Liver (tissue), 9 donors: ENCODE results near the gene ERC1. TPM values are rescaled to one million over a fixed set of nuclear protein-coding genes. Genes with fewer than 3 reads are reported as not detected.

ENCODE experiments used
- DNase-seq: peaks from one replicate; pipeline ENCODE4 v3.0.0-alpha.2; 2017; ENCODE audit warnings: low spot score
- H3K27ac ChIP-seq, 2 donors: one replicate each; pipeline ENCODE4 v1.7.0; 2013; ENCODE audit warnings: inconsistent platforms in 2 of 2, low read length in 2 of 2, control low read depth in 1 of 2, low read depth in 1 of 2, mild to moderate bottlenecking in 1 of 2
- H3K27me3 ChIP-seq, 4 donors: one replicate each; pipeline versions ENCODE4 v1.6.1 to v1.7.0; 2013; ENCODE audit warnings: low read length in 3 of 4, inconsistent platforms in 1 of 4, mild to moderate bottlenecking in 1 of 4, moderate library complexity in 1 of 4; ENCODE audit not compliant: control insufficient read depth in 4 of 4, insufficient read depth in 4 of 4
- H3K36me3 ChIP-seq, 4 donors: one replicate each; pipeline versions ENCODE4 v1.6.1 to v1.7.0; 2013; ENCODE audit warnings: low read length in 3 of 4, mild to moderate bottlenecking in 3 of 4, low read depth in 1 of 4, moderate library complexity in 1 of 4; ENCODE audit not compliant: control insufficient read depth in 4 of 4, insufficient read depth in 3 of 4
- H3K4me1 ChIP-seq, 4 donors: one replicate each; pipeline versions ENCODE4 v1.6.1 to v1.7.0; 2013; ENCODE audit warnings: low read length in 3 of 4, mild to moderate bottlenecking in 3 of 4, moderate library complexity in 1 of 4; ENCODE audit not compliant: control insufficient read depth in 4 of 4, insufficient read depth in 4 of 4
- H3K4me3 ChIP-seq, 3 donors: one replicate each; pipeline versions ENCODE4 v1.6.1 to v1.7.0; 2013; ENCODE audit warnings: low read length in 3 of 3, control low read depth in 1 of 3, low read depth in 1 of 3, mild to moderate bottlenecking in 1 of 3
- H3K9ac ChIP-seq, 2 donors: one replicate each; pipeline ENCODE4 v1.7.0; 2013; ENCODE audit warnings: low read length in 2 of 2, mild to moderate bottlenecking in 2 of 2, moderate library complexity in 2 of 2, control low read depth in 1 of 2, low read depth in 1 of 2
- H3K9me3 ChIP-seq, 4 donors: one replicate each; pipeline versions ENCODE4 v1.6.1 to v1.7.0; 2013; ENCODE audit warnings: low read length in 3 of 4; ENCODE audit not compliant: control insufficient read depth in 4 of 4
- EGR1 ChIP-seq, 2 donors: IDR thresholded peaks; 2 replicates each; pipeline ENCODE4 v1.6.1; 2016 to 2018; ENCODE audit warnings: antibody characterized with exemption in 2 of 2, low read depth in 2 of 2
- FOXA1 ChIP-seq: IDR thresholded peaks from 2 replicates; pipeline ENCODE4 v1.6.1; 2016; ENCODE audit warnings: antibody characterized with exemption
- FOXA2 ChIP-seq: IDR thresholded peaks from 2 replicates; pipeline ENCODE4 v1.6.1; 2016; ENCODE audit warnings: antibody characterized with exemption
- HNF4A ChIP-seq, 2 donors: conservative IDR thresholded peaks; 2 replicates each; pipeline ENCODE4 v1.6.1; 2016; ENCODE audit warnings: antibody characterized with exemption in 2 of 2, mild to moderate bottlenecking in 2 of 2
- HNF4G ChIP-seq: IDR thresholded peaks from 2 replicates; pipeline ENCODE4 v1.6.1; 2016; ENCODE audit warnings: antibody characterized with exemption
- JUND ChIP-seq, 2 donors: IDR thresholded peaks; 2 replicates each; pipeline ENCODE4 v1.6.1; 2016; ENCODE audit warnings: antibody characterized with exemption in 2 of 2
- NR2F2 ChIP-seq: IDR thresholded peaks from 2 replicates; pipeline ENCODE4 v1.6.1; 2016; ENCODE audit warnings: antibody characterized with exemption
- RAD21 ChIP-seq, 2 donors: IDR thresholded peaks; 2 replicates each; pipeline ENCODE4 v1.6.1; 2016; ENCODE audit warnings: antibody characterized with exemption in 2 of 2, mild to moderate bottlenecking in 2 of 2
- SP1 ChIP-seq: IDR thresholded peaks from 2 replicates; pipeline ENCODE4 v1.6.1; 2018; ENCODE audit warnings: antibody characterized with exemption, mild to moderate bottlenecking
- TAF1 ChIP-seq: conservative IDR thresholded peaks from 2 replicates; pipeline ENCODE4 v1.6.1; 2016; ENCODE audit warnings: antibody characterized with exemption, mild to moderate bottlenecking
- YY1 ChIP-seq: IDR thresholded peaks from 2 replicates; pipeline ENCODE4 v1.6.1; 2016; ENCODE audit warnings: antibody characterized with exemption, mild to moderate bottlenecking
- WGBS: extraction: QIAGEN DNeasy Blood & Tissue Kit; methylation state at CpG from one replicate; pipeline ENCODE4 v1.1.7; 2013; 5-methylcytosine and 5-hydroxymethylcytosine counted together
- polyA plus RNA-seq, 2 donors: library from polyadenylated mRNA; stranded (reverse) in 1 of 2; unstranded in 1 of 2; fragments of 200-250 nt in 1 of 2; fragments of >200 nt in 1 of 2; fragmentation: Nextera tagmentation in 1 of 2; extraction: Ambion mirVana in 1 of 2; gene quantifications; one replicate each; pipeline versions ENCODE4 v1.2.1 to v1.2.3, GENCODE V29; 2013 to 2015
- total RNA-seq, 2 donors: library from RNA; depleted of rRNA; stranded (reverse); fragments of >200 nt; gene quantifications; one replicate each; pipeline ENCODE4 v1.2.3, GENCODE V29; 2014
- TF ChIP-seq, protein P1 (sequence below): IDR thresholded peaks from 2 replicates; pipeline ENCODE4 v1.6.1; 2016; ENCODE audit warnings: antibody characterized with exemption
- TF ChIP-seq, protein P2 (sequence below): fragments of 150-350 bp; IDR thresholded peaks from 2 replicates; pipeline ENCODE4 v1.5.1; 2017; ENCODE audit warnings: improper control_type of control experiment, low read depth, low read length; ENCODE audit not compliant: missing input control
- TF ChIP-seq, protein P3 (sequence below): IDR thresholded peaks from 2 replicates; pipeline ENCODE4 v1.6.1; 2016; ENCODE audit warnings: antibody characterized with exemption
- TF ChIP-seq, protein P4 (sequence below): IDR thresholded peaks from 2 replicates; pipeline ENCODE4 v1.6.1; 2016; ENCODE audit warnings: antibody characterized with exemption, mild to moderate bottlenecking
- donor health status: healthy.
- donor health status: healthy.
- donor health status: healthy.
- donor health status: healthy.
- donor health status: healthy.

ERC1 gene
- total and polyA plus RNA-seq, 4 donors = 6.2 to 50.2 (median 10.3) TPM

DNA sequence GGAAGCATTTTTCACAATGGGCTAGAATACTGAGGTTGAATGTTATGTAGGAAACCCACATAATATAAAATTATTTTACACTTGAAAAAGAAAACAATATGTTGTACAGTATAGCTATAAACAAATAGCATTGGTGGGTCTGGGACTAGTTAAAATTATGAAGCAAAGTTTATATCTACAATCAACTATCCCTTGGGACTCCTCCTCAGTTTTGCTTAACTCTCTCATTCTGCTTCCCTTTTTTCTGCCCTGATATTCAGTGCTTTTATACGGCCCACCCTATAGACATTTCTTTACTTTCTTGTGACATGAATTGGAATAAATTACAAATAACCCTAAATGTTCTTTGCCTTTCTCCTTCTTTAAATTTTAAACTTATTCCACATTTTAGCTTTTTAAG is 302.9 kb downstream of the ERC1 start:
- no peak overlapping the region for H3K4me3 ChIP-seq
- TF ChIP-seq NR2F2 (no peak), YY1 (no peak), TAF1 (no peak), FOXA1 (no peak), FOXA2 (no peak), JUND (IDR thresholded peaks at IDR 0.05) (no peak)
- TF ChIP-seq, protein P1, sequence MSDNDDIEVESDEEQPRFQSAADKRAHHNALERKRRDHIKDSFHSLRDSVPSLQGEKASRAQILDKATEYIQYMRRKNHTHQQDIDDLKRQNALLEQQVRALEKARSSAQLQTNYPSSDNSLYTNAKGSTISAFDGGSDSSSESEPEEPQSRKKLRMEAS = no peak
- TF ChIP-seq, protein P2, sequence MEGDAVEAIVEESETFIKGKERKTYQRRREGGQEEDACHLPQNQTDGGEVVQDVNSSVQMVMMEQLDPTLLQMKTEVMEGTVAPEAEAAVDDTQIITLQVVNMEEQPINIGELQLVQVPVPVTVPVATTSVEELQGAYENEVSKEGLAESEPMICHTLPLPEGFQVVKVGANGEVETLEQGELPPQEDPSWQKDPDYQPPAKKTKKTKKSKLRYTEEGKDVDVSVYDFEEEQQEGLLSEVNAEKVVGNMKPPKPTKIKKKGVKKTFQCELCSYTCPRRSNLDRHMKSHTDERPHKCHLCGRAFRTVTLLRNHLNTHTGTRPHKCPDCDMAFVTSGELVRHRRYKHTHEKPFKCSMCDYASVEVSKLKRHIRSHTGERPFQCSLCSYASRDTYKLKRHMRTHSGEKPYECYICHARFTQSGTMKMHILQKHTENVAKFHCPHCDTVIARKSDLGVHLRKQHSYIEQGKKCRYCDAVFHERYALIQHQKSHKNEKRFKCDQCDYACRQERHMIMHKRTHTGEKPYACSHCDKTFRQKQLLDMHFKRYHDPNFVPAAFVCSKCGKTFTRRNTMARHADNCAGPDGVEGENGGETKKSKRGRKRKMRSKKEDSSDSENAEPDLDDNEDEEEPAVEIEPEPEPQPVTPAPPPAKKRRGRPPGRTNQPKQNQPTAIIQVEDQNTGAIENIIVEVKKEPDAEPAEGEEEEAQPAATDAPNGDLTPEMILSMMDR = no peak
- TF ChIP-seq, protein P3, sequence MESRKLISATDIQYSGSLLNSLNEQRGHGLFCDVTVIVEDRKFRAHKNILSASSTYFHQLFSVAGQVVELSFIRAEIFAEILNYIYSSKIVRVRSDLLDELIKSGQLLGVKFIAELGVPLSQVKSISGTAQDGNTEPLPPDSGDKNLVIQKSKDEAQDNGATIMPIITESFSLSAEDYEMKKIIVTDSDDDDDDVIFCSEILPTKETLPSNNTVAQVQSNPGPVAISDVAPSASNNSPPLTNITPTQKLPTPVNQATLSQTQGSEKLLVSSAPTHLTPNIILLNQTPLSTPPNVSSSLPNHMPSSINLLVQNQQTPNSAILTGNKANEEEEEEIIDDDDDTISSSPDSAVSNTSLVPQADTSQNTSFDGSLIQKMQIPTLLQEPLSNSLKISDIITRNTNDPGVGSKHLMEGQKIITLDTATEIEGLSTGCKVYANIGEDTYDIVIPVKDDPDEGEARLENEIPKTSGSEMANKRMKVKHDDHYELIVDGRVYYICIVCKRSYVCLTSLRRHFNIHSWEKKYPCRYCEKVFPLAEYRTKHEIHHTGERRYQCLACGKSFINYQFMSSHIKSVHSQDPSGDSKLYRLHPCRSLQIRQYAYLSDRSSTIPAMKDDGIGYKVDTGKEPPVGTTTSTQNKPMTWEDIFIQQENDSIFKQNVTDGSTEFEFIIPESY = no peak
- 84% methylated on average over 1 of the region's 1 CpG for WGBS
- no peak overlapping the region for H3K9ac ChIP-seq
- no peak for DNase-seq
- no peaks in the 10 kb centered on the region for H3K9me3 ChIP-seq
- H3K36me3 ChIP-seq = peaks cover 0 to 7% (median 2%) of the 10 kb centered on the region in 4 donors
- H3K4me1 ChIP-seq = peaks cover 0 to 1% (median 0%) of the 10 kb centered on the region in 4 donors
- H3K27me3 ChIP-seq = no peaks in the 10 kb centered on the region
- no peak overlapping the region for H3K27ac ChIP-seq

DNA sequence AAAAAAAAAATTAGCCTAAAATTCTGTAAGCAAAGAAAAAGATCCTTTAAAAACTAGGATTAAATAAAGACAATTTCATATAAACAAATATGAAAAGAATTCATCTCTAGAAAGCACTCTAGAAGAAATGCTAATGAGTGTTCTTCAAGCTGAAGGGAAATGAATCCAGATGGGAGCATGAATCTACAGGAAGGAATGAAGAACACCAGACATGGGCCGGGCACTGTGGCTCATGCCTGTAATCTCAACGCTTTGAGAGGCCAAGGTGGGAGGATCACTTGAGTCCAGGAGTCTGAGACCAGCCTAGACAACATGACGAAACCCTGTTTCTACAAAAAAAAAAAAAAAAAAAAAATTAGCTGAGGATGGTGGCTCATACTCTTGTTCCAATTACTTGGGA is 306.2 kb downstream of the ERC1 start:
- Histone ChIP-seq H3K4me3 (no peak overlapping the region), H3K36me3 (no peaks in the 10 kb centered on the region), H3K9ac (no peak overlapping the region), H3K27me3 (no peaks in the 10 kb centered on the region), H3K27ac (no peak overlapping the region), H3K9me3 (no peaks in the 10 kb centered on the region), H3K4me1 (peaks cover 0 to 1% (median 0%) of the 10 kb centered on the region in 4 donors)
- WGBS = 96% methylated on average over 3 of the region's 3 CpGs
- TF ChIP-seq, protein P4, sequence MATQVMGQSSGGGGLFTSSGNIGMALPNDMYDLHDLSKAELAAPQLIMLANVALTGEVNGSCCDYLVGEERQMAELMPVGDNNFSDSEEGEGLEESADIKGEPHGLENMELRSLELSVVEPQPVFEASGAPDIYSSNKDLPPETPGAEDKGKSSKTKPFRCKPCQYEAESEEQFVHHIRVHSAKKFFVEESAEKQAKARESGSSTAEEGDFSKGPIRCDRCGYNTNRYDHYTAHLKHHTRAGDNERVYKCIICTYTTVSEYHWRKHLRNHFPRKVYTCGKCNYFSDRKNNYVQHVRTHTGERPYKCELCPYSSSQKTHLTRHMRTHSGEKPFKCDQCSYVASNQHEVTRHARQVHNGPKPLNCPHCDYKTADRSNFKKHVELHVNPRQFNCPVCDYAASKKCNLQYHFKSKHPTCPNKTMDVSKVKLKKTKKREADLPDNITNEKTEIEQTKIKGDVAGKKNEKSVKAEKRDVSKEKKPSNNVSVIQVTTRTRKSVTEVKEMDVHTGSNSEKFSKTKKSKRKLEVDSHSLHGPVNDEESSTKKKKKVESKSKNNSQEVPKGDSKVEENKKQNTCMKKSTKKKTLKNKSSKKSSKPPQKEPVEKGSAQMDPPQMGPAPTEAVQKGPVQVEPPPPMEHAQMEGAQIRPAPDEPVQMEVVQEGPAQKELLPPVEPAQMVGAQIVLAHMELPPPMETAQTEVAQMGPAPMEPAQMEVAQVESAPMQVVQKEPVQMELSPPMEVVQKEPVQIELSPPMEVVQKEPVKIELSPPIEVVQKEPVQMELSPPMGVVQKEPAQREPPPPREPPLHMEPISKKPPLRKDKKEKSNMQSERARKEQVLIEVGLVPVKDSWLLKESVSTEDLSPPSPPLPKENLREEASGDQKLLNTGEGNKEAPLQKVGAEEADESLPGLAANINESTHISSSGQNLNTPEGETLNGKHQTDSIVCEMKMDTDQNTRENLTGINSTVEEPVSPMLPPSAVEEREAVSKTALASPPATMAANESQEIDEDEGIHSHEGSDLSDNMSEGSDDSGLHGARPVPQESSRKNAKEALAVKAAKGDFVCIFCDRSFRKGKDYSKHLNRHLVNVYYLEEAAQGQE = no peak
- no peak for TF ChIP-seq SP1
- TF ChIP-seq, protein P1 = no peak
- no peak for TF ChIP-seq JUND (IDR thresholded peaks at IDR 0.05)
- TF ChIP-seq EGR1 (IDR thresholded peaks at IDR 0.05; ENCODE audit: low read depth in 2 of 2) = no peak
- no peak for TF ChIP-seq HNF4A (conservative IDR thresholded peaks at IDR 0.05)
- no peak for TF ChIP-seq RAD21 (IDR thresholded peaks at IDR 0.05)
- TF ChIP-seq YY1 = no peak
- TF ChIP-seq NR2F2 = no peak
- no peak for TF ChIP-seq FOXA1
- no peak for TF ChIP-seq HNF4G
- no peak for TF ChIP-seq FOXA2
- no peak for DNase-seq
